NT2/D1 (cell line): ENCODE measurements around the gene DYDC2.

Experiments
- SUZ12 ChIP-seq: IDR thresholded peaks from 2 replicates; pipeline ENCODE4 v1.6.1; 2011; ENCODE audit not compliant: insufficient read length, insufficient read depth; ENCODE audit errors: extremely low read depth
- YY1 ChIP-seq: IDR thresholded peaks from 2 replicates; pipeline ENCODE4 v1.6.1; 2011; ENCODE audit not compliant: insufficient read length, insufficient read depth

GRCh38 chr10:80365510-80365909, 8.9 kb downstream of the DYDC2 start:
- no peak for TF ChIP-seq YY1
- TF ChIP-seq SUZ12: no peak
